Activated effector memory CD4-positive, alpha-beta T cell treated with Interleukin-2 at 50 U/mL for 16 hours (primary cell): ENCODE results near the gene STARD7.
A peak's percentile ranks its signal among the peaks of the same experiment; 100 is the strongest.
"Not testable (repeated sequence)": the region's sequence is repeated elsewhere in the genome, so short reads cannot be mapped to it uniquely, and the experiment has no call there.

Source experiments
- DNase-seq: peaks from one replicate; pipeline ENCODE4 v3.0.0-alpha.2; 2020

Gene STARD7

DNA sequence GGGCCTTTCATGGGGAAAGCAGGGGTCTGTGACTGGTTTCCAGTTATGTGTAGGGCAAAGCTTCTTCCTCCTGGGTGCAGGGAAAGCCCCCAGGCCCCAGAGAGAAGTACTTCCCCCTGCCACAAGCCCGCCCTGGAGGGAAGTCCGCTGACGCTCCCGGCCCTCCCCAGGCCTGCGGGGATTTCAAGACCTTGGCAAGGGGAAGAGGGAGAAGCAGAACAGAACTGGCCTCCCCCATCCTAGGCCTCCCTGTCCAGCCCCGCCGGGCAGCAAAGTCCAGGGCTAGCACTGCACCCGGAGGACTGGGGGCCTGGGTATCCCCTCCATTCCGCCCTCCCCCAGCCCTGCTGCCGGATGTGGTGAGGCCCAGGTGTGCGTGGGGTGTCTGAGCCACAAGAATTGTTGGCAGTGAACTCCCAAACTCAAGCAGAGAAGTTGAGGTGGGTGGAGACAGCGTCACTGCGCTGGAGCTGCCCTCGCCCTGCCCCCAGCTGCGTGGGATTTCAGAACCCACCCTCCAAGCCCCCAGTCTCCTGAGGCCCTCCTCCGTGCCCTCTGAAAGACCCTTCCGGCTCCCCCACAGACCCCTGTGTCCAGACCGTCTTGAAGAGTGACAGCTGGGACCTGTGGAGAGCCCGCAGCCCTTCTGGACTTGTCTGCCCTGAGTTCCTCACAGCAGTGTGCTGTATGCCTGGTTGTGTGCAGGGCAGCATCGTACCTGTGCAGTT, 62.3 kb downstream of the STARD7 start:
- DNase-seq: peak; percentile 85

DNA sequence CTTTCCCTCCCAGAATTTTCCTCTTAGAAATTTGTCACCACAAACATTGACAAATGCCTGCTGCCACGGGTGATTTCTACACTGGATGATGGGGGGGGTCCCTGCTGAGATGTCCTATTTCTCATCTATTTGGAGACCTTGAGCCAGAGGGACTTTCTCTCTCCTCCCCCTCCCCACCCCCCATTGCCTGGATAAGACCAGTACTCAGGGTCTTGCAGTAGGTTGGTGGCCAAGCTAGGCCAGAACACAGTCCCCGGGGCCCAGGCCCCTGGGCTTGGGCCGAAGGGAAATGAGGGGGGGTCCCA, 62.8 kb downstream of the STARD7 start:
- DNase-seq: no peak

DNA sequence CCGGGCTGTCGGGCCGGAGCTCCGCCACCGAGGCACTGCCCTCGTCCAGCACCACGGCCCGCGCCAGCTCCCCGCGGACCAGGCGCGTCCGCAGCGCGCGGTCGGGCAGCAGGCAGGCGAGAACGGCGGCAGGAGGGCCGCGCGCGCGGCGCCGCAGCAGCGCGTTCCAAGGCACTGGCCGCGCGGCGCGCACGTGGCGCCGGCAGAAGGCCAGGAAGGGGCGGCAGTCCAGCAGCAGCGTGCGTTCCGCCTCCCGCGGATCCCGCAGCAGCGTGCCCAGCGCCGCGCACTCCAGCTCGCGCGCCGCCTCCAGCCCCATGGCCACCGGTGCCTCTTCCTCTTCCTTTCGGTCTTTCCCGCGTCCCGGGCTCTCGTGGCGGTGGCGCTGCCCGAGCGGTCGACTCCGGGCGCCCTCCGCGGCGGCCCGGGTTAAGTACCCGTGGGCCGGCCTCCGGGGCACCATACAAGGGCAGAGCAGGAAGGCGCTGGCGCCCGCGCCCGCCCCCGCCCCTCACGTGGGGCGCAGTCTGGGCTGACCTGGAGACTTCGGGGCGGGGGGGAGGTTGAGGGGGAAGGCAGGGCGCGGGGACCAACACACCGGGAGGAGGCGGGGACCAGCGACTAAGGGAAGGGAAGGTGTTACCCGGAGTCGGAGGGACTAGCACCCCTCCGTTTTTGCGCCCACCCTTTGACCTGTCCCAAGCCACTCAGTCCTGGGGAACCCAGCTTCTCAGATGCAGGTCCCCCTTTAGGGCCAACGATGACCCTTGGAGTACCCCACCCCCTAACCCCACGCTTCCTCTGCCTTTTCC, 63.4 kb downstream of the STARD7 start, which contains the start of gene DUSP2:
DUSP2 (minus strand) TSS at position 405 of the 812 bp plus-strand sequence; CDS start at position 319, 86 bp downstream.
- peak; percentile 81 for DNase-seq

DNA sequence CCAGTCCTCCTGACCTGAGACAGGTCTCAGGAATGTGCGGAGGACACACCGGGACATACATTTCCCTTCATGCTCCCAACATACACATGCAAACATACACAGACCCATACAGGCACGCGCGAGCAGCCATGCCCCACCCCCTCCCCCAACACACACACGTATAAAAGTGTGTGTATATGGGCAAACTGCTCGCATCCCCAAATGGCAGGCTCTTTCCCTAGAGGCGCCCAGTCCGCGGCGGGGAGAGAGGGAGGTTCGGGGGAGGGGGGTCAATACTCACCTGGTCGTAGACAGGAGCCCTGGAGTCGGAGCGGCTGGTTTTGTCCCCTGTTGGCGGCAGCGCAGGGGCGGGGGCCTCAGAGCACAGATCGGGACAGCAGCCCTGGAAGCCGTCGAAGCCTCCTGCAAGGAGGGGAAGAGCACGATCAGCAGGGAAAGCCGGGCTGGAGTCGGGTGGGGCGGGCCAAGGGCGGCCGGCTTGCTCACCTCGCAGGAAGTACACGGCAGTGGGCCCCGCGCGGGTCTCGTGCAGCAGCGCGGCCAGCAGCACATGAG, 64.1 kb downstream of the STARD7 start:
- DNase-seq: peak; percentile 30

DNA sequence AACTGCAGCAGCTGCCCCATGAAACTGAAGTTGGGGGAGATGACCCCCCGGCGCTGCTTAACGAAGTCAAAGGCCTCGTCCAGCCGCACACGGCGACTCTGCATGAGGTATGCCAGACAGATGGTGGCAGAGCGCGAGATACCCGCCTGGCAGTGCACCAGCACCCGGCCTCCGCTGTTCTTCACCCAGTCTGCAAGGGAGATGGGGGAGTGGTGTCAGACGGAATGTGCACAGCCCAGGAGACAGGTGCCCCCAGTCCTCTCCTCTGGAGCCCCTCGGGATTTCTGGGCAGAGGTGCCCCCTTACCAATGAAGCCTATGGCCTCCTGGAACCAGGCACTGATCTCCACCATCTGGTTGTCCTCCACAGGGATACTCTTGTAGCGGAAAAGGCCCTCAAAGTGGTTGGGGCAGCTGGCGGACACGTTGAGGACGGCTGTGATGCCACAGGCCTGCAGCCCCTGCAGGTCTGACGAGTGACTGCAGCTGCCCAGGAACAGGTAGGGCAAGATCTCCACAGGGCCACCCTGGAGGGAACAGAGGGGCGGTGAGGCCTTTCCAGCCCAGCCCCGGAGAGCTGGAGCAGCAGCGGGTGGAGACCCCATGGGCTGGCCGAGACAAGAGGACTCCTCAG, 64.7 kb downstream of the STARD7 start:
- DNase-seq: peak; percentile 24

DNA sequence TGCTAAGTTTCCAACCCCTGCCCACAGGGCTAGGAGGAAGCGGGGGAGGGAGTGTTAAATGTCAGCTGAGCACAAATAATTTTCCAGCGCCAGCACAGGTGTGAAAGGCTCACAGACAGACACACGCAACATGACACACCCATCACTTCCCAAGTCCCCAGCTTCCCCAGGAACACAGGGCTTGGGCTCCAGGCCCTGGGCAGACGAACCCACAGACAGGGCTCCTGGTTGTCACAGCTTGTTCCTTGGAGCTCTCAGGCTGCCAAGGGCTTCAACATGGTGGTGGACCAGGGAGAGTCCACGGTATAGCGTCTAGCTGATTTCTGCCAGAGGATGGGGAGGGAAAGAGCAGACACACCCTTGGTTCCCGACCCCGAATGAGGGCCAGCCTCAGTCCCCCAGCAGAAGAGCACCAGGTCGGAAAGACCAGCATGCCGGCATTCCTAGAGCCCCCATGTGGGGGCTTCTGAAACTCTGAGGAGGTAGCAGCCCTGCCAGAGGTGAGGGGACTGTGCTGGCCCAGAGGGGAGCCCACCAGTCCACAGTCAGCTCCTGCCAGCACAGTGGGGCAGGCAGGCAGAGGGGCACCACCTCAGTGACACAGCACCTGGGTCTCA, 65.3 kb downstream of the STARD7 start:
- DNase-seq: no peak

DNA sequence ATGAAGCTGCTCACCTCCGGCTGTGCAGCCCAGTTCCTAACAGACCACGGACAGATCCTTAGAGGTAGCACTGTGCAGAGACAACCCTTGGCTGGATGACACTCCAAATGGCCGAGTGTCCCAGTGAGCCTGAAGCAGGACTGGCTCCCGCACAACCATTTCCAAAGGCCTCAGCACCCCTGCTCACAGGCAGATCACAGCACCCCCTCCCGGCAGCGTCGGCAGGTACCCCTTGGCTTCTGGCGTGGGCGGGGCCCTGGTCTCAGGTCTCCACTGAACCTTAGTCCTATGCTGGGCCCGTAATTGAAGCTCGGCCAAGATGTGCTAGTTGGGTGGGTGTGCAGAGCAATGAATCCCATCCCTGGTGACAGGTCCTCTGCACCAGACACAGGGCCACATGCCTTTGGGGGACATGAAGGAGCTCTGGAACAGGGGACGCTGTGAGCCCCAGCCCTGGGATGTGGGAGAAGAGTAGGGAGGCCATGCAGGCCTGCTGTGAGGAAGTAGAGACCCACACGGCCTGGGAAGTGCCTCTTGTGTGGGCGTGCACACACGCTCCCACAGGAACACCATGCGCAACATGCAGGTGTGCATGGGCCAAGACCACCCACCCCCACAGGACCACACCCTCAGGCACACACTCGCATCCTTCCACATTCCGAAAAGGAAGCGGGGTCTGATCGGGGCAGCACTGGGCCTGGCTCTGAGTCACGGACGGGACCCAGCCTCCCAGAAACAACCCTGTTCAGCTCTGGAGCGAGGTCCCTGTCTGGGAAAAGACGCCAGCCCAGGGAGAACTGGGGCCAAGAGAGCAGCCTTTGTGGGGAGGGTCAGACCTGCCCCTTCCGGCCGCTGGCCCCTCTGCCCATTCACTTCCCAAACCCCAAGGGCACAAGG, 66.2 kb downstream of the STARD7 start:
- DNase-seq: peak; percentile 37

DNA sequence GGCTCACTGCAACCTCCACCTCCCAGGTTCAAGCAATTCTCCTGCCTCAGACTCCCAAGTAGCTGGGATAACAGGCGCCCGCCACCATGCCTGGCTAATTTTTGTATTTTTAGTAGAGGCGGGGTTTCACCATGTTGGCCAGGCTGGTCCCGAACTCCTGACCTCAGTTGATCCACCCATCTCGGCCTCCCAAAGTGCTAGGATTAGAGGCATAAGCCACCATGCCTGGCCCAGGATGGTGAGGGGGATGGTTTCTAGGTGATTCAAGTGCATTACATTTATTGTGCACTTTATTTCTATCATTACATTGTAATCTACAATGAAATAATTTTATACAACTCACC, 67.0 kb downstream of the STARD7 start:
- not testable (repeated sequence) for DNase-seq

DNA sequence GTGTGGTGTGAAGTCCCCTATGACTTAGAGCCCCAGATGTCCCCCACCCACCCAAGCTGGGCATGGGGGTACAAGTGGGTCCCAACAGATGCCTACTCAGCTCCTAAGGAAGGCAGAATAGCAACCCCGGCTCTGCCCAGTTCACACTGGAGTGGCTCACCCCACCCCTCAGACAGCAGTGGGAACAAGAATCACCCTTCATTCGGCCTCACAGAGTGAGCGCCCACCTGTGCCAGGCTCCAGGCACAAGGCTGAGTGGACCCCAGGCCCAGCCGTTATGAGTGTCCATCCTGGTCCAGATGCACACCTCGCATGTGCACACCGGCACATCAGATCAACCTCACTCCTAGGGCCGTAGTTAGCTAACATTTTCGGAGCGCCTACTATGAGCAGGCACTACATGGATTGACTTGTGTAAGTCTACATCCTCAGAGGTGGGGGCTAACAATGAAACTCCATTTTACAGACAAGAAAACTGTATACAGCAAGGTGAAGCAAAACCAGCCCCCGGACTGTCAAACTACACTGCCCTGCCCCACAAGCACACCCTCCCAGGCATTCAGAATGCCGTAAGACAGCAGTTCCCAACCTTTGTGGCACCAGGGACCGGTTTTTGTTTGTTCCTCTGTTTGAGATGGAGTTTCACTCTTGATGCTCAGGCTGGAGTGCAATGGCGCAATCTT, 67.5 kb downstream of the STARD7 start:
- no peak for DNase-seq

DNA sequence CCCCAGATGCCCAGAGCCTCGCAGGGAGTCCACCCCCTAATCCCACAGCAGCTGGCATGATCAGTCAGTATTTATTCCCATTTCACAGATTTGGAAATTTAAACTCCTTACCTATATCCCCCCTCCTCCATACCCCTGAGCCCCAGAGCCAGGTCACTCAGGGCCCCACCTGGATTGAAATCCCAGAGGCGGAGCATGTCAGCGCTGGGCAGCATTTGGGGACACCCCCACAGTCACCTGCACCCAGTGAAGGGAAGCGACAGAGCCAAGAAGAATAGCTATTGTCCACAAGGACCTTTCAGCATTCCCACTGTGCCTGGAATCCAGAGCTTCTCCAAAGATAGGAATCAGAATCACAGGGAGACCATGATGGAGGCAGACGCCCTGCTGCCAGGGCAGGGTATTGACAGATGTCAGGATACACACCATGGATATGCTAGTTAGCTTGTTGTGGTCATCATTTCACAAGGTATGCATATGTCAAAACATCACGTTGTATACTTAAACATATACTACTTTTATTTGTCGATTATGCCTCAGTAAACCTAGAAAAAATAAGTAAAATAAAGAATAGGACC, 69.4 kb downstream of the STARD7 start:
- DNase-seq: no peak

DNA sequence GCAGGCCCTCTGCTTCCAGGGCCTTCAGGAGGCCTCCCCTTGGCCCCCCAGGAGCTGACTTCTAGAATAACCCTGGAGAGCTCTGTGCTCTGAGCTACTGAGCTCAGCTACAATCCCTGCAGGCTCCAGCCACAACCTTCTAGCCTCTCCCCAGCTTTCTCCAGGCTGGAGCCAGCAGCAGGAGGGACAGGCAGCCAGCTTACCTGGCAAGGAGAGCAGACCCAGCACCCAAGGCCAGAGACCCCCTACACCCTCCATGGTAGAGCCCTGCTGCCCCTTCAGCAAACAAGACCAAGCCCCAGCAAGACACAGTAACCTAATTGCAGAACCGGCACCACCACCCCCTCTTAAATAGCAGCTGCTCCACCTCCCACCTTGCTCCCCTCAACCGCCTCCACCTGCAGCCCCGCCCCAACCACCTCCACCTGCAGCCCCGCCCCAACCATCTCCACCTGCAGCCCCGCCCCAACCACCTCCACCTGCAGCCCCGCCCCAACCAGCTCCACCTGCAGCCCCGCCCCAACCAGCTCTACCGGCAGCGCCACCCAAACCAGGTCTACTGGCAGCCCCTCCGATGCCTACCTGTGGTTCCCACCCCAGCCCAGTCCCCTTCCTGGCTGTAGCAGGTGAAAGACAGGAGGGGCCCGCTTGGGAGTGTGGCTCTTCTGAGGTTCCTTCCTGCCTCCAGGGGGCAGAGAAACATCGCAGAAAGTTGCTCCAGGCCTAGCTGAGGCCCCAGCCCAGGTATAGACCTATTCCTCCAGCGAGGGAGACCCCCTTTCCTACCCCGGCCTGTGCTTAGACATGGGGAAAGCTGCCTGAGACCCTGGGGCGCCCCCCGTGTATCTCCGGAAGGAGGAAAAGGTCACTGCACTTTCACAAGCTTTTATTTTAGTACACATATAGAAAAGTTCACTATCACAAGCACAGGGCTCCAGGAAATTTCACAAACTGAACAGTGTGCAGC, 70.2 kb downstream of the STARD7 start, which contains the start of gene ASTL:
ASTL (minus strand) TSS at position 324 of the 967 bp plus-strand sequence; CDS start at position 258, 66 bp downstream.
- peak; percentile 52 for DNase-seq

DNA sequence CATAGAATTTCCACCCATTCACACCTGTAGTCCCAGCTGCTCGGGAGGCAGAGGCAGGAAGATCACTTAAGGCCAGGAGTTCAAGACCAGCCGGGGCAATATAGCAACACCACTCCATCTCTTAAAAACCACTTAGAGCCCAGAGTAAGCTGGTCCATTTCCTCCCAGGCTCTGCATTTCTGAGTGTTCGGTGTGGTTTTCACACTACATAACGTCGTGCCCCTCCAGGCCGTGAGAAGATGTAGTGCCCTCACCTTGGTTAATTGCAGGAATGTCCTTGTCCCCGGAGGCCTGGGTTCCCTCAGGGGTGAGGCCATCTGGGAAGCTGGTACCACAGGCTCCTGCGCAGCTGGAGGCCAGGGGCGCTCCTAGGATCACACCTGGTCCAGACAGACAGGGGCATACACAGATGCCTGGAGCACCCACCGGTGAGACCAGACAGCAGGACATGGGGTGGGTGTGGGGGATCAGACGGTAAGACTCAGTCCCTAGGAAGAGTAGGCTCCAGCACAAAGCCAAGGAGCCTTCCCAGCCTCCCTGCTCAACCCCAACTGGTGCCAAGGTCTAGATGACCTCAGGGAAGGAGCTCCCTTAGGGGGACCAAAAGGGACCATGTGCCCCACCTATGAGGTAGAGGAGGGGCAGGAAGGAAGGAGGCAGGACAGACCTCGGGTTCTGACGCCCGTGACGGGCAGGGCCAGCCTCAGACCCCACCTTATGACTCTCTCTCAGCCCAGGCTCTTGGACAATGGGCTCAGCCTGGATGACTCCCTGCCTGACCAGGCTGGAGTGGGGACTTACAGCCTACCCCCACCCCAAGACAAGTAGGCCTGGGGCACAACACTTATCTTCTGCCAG, 71.1 kb downstream of the STARD7 start:
- no peak for DNase-seq

DNA sequence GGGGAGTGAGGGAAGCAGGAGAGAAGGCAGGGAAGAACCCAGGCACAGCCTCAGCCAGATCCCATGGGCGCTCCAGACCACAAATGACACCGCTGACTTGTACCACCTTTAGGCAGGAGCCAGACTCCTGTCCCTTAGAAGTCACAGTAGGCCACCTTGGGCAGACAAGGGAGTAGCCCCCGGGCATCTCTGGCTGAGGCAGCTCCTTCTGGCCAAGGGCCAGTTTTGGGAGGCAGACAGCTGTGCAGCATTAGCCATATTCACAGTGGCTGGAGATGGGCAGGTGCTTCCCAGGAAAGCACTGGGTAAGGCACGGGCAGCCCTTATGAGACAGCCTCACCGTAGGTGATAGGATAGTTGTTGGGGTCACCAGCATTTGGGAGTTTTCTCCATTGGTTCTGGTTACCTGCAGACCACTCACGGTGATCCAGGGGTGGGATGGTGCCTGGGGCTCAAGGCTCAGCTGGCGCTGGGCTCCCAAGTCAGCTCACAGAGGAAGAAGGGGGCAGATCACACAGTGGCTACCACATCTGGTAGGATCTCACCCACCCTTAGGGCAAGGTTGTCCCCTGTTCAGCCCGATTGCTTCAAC, 72.4 kb downstream of the STARD7 start:
- DNase-seq: no peak

DNA sequence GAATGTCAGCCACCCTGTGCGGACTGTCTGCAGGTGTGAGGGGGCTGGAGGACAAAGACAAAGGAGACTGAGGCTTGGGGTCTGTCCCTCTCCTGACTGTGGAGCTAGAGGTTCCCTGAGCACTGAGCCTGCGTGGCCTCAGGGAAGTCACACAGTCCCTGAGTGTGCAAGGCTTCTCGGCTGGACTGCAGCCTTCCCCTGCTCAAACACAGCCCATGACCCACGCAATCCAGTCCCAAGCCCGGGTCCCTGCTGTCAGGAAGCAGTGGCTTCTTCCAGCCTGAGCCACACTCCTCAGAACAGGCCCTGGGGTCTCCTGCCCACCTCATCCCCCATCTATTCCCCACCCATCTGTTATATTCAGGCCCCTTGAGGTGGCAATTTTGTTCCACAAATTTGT, 73.0 kb downstream of the STARD7 start:
- no peak for DNase-seq

DNA sequence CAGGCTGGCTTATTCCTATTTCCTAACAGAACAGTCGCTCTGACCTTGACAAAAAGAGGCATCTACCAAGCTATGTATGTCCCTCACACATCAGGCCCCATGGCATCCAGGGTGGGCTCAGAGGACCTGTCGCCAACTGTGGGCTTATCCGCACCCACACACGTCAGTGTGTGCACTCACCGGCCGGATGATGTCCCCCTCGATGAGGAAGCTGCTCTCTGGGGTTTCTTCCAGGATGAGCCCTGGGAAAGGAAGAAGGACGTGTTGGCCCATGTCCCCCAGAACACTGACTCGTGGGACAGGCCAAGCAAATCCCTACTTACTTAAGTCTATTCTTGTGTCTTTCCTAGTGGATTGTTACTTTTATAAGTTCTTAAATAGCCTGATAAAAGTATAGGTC, 73.5 kb downstream of the STARD7 start:
- no peak for DNase-seq
